Measurements from ENCODE around the gene GHITM.

GRCh38 chr10:84118395-84119006, 20.8 kb upstream of the GHITM start:
- TF ChIP-seq, protein P1, sequence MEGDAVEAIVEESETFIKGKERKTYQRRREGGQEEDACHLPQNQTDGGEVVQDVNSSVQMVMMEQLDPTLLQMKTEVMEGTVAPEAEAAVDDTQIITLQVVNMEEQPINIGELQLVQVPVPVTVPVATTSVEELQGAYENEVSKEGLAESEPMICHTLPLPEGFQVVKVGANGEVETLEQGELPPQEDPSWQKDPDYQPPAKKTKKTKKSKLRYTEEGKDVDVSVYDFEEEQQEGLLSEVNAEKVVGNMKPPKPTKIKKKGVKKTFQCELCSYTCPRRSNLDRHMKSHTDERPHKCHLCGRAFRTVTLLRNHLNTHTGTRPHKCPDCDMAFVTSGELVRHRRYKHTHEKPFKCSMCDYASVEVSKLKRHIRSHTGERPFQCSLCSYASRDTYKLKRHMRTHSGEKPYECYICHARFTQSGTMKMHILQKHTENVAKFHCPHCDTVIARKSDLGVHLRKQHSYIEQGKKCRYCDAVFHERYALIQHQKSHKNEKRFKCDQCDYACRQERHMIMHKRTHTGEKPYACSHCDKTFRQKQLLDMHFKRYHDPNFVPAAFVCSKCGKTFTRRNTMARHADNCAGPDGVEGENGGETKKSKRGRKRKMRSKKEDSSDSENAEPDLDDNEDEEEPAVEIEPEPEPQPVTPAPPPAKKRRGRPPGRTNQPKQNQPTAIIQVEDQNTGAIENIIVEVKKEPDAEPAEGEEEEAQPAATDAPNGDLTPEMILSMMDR (conservative IDR thresholded peaks at IDR 0.05; ENCODE audit: low read depth in 2 of 2) = no peak
- no peak for TF ChIP-seq EZH2 (IDR thresholded peaks at IDR 0.05; ENCODE audit: low read depth, unreplicated experiment)
- TF ChIP-seq POLR2AphosphoS5 (IDR thresholded peaks at IDR 0.05; ENCODE audit: low read depth) = no peak
- TF ChIP-seq, protein P2, sequence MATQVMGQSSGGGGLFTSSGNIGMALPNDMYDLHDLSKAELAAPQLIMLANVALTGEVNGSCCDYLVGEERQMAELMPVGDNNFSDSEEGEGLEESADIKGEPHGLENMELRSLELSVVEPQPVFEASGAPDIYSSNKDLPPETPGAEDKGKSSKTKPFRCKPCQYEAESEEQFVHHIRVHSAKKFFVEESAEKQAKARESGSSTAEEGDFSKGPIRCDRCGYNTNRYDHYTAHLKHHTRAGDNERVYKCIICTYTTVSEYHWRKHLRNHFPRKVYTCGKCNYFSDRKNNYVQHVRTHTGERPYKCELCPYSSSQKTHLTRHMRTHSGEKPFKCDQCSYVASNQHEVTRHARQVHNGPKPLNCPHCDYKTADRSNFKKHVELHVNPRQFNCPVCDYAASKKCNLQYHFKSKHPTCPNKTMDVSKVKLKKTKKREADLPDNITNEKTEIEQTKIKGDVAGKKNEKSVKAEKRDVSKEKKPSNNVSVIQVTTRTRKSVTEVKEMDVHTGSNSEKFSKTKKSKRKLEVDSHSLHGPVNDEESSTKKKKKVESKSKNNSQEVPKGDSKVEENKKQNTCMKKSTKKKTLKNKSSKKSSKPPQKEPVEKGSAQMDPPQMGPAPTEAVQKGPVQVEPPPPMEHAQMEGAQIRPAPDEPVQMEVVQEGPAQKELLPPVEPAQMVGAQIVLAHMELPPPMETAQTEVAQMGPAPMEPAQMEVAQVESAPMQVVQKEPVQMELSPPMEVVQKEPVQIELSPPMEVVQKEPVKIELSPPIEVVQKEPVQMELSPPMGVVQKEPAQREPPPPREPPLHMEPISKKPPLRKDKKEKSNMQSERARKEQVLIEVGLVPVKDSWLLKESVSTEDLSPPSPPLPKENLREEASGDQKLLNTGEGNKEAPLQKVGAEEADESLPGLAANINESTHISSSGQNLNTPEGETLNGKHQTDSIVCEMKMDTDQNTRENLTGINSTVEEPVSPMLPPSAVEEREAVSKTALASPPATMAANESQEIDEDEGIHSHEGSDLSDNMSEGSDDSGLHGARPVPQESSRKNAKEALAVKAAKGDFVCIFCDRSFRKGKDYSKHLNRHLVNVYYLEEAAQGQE (IDR thresholded peaks at IDR 0.05; ENCODE audit: unreplicated experiment) = no peak
- TF ChIP-seq JUNB (IDR thresholded peaks at IDR 0.05; ENCODE audit: unreplicated experiment) = no peak
- no peak for TF ChIP-seq EZH2phosphoT487 (IDR thresholded peaks at IDR 0.05; ENCODE audit: unreplicated experiment)
- TF ChIP-seq ZNF114 (CRISPR knock-in tag; IDR thresholded peaks at IDR 0.05) = no peak
